ENCODE data around the gene TOGARAM1.

TOGARAM1 gene

DNA sequence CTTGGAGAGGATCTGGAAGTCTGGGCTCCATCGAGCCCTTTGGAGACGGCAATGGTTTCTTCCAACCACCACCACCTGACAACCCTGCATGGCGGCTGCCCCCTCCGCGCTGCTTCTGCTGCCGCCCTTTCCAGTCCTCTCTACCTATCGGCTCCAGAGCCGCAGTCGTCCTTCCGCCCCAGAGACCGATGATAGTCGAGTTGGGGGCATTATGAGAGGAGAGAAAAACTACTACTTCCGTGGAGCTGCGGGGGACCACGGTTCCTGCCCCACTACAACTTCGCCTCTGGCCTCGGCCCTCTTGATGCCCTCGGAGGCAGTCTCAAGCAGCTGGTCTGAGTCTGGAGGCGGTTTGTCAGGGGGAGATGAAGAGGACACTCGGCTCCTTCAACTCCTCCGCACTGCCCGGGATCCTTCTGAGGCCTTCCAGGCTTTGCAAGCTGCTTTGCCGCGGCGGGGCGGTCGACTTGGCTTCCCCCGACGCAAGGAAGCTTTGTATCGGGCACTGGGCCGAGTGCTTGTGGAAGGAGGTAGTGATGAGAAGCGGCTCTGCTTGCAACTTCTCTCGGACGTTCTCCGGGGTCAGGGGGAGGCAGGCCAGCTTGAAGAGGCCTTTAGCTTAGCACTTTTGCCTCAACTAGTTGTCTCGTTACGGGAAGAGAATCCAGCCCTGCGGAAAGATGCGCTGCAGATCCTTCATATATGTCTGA, 499 bp downstream of the TOGARAM1 start:
- no peak for DNase-seq (ENCODE audit: low spot score)

DNA sequence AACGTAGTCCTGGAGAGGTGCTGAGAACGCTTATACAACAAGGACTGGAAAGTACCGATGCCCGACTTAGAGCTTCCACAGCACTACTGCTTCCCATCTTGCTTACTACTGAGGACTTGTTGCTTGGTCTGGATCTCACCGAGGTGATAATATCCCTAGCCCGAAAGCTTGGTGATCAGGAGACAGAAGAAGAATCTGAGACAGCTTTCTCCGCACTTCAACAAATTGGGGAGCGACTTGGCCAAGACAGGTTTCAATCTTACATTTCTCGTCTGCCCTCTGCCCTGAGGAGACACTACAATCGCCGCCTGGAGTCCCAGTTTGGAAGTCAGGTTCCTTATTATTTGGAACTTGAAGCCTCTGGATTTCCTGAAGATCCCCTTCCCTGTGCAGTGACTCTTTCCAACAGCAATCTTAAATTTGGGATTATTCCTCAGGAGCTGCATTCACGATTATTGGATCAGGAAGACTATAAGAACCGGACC, 1.1 kb downstream of the TOGARAM1 start:
- no peak for DNase-seq (ENCODE audit: low spot score)

GRCh38 chr14:44963775-44964380, 1.9 kb downstream of the TOGARAM1 start:
- DNase-seq (ENCODE audit: low spot score) = peak; percentile 21

- no peak for DNase-seq (ENCODE audit: low spot score)
Observed at GRCh38 chr14:44966601-44967336, 4.8 kb downstream of the TOGARAM1 start.

GRCh38 chr14:44968714-44969113, 6.7 kb downstream of the TOGARAM1 start:
- DNase-seq (ENCODE audit: low spot score) = no peak

DNA sequence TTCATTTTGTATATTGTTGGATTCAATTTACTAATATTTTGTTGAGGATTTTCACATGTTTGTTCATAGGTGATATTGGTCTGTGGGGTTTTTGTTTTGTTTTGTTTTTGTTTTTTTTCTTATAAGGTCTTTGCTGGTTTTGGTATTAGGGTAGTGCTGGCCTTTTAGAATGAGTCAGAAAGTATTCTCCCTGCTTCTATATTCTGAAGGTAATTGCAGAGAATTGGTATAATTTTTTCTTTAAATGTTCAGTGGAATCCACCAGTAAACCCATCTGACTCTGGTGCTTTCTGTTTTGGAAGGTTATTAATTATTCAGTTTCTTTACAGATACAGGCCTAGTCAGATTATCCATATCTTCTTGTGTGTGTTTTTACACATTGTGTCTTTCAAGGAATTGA, 8.9 kb downstream of the TOGARAM1 start:
- DNase-seq (ENCODE audit: low spot score) = no peak

GRCh38 chr14:44971459-44971858, 9.5 kb downstream of the TOGARAM1 start:
- no peak for DNase-seq (ENCODE audit: low spot score)

DNA sequence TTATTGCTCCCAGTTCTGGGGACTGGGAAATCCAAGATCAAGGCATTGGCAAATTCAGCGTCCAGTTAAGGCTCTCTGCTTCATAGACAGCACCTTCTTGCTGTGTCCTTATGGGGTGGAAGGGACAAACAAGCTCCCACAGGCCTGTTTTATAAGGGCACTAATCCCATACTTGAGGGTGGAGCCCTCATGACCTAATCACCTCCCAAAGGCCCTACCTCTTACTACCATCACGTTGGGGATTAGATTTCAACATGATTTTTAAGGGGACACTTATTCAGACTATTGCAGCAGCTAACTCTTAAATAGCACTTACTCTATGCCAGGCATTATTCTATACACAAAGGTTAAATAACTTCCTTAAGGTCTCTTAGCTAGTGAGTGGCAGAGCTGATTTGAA, 17.3 kb downstream of the TOGARAM1 start:
- DNase-seq (ENCODE audit: low spot score) = no peak

GRCh38 chr14:44979740-44980356, 17.9 kb downstream of the TOGARAM1 start:
- no peak for DNase-seq (ENCODE audit: low spot score)

- DNase-seq (ENCODE audit: low spot score) = no peak
Observed at GRCh38 chr14:44981198-44981597, 19.2 kb downstream of the TOGARAM1 start.

DNA sequence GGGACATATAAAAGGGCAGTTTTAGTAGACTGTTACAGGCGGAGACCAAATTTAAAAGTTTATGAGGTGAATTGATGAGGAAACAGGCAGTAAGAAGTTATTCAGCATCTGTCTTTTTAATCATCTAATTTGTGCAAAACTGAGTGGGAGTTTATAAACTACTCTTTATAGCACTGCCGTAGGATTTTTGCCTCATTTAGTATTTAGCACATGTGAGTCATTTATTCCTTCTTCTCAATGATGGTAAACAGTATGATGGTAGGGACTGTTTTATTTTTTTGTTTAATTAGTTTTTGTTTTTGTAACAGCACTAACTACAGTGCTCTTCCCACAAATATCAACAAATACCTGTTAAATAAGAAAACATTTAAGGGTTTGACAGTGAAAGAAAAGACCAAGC, 20.6 kb downstream of the TOGARAM1 start:
- DNase-seq (ENCODE audit: low spot score) = no peak

- DNase-seq (ENCODE audit: low spot score) = no peak
Observed at GRCh38 chr14:44988694-44989093, 26.7 kb downstream of the TOGARAM1 start.

DNA sequence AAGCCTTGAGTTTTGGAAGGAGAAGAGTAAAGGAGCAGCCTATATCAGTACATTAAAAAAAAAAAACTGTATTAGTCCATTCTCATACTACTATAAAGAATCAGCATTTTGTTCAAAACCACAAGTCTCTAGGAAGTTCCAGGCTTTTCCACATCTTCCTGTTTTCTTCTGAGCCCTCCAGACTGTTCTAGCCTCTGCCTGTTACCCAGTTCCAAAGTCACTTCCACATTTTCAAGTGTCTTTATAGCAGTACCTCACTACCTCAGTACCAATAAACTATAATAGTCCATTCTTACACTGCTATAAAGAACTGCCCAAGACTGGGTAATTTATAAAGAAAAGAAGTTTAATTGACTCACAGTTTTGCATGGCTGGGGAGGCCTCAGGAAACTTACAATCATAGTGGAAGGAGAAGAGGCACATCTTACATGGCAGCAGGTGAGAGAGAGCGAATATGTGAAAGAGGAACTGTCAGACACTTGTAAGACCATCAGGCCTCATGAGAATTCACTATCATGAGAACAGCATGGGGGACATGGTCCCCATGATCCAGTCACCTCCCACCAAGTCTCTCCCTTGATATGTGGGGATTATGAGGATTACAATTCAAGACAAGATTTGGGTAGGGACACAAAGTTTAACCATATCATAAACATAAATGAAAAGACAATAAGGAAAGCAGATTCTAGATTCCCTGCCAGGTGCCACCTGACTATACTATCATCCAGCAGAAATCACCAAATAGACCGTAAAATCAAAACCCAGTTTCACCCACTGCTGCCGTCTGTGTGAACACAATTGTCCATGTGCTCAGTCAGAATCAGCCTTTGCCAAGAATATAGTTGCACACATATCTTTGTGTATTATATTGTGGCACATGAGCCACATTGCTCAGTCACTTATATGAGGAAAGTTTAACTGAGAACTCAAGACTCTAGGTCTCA, 27.8 kb downstream of the TOGARAM1 start:
- DNase-seq (ENCODE audit: low spot score) = no peak

GRCh38 chr14:44990533-44990932, 28.5 kb downstream of the TOGARAM1 start:
- DNase-seq (ENCODE audit: low spot score) = no peak

GRCh38 chr14:44995196-44995595, 33.2 kb downstream of the TOGARAM1 start:
- DNase-seq (ENCODE audit: low spot score) = no peak

- no peak for DNase-seq (ENCODE audit: low spot score)
Observed at GRCh38 chr14:44995770-44996294, 33.8 kb downstream of the TOGARAM1 start.

- no peak for DNase-seq (ENCODE audit: low spot score)
Observed at GRCh38 chr14:45003924-45004323, 41.9 kb downstream of the TOGARAM1 start.

DNA sequence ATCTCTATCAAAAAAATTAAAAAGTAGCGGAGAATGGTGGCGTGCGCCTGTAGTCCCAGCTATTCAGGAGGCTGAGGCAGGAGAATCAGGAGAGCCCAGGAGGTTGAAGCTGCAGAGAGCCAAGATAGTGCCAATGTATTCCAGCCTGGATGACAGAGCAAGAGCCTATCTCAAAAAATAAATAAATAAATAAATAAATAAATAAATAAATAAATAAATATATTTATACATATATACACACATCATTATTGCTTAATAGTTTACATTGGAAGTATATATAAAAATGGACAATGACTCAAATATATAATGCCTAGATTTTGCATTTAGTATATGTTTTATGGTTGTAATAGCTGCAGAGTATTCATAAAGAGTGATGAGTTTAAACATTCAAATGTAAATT, 53.1 kb downstream of the TOGARAM1 start:
- no peak for DNase-seq (ENCODE audit: low spot score)

DNA sequence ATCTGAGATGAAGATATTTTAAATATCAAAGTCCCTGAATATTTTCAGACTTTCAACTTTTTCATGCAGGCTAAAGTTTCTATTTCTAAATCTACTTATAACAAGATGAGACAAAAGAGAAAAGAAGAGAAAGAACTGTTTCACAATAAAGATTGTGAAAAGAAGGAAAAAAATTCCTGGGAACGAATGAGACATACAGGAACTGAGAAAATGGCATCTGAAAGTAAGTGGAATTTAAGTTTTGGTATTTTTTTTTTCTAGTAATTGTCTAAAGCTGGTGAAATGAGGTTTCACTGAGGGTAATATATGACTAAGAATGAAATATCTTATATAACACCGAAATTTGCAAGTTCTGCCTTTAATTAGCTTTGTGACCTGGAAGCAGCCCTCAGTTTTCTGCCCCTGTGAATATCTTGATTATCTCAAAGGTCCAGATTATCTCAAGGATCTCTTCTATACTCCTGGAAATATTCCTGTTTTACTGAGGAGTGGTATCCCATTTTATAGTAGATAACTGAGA, 66.2 kb downstream of the TOGARAM1 start:
- DNase-seq (ENCODE audit: low spot score) = no peak

DNA sequence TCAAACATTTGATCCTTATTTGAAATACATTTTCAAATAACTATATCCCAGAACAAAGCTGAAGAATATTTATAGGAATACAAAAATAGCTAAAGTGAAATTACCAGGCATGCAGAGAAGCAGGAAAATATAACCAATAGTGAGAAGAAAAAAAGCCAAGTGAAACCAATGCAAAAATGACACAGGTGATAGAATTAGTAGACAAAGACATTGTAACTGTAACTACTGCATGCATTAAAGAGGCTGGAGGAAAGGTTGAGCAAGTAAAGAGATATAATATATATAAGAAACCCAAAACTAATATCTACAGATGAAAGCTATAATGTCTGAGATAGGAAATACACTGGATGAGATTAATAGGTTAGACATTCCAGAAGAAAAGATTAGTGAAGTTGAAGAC, 72.7 kb downstream of the TOGARAM1 start:
- DNase-seq (ENCODE audit: low spot score) = no peak

DNA sequence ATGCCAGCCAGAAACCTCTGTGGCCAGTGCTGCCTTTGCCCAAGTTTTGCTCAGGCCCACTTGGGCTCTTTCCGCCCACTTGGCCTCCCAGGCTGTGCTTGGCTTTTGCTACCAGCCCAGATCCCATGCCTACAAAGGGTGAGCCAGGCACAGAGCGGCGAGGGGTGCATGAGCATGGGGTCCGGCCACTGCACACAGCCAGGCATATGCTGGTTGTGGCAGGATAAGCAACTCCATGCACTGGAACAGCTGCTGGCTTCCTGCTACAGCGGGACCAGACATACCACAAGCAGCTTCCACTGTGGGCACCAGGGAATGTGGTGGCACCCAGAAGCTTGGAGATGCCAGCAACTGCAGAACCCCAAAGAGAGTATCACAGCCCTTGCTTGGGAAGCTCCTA, 76.3 kb downstream of the TOGARAM1 start:
- DNase-seq (ENCODE audit: low spot score) = no peak

Data from SW480 (cell line).